Activated CD4-positive, alpha-beta T cell treated with anti-CD3 and anti-CD28 coated beads, Interleukin-2, amount 10 ng/mL, durations not matched to agents 24 days and 14 days (primary cell): ENCODE data around the gene TEN1. TPM values are rescaled to one million over a fixed set of nuclear protein-coding genes. Genes with fewer than 3 reads are reported as not detected.

Experiments used
- DNase-seq: peaks from one replicate; pipeline ENCODE4 v3.0.0; 2022
- H3K27ac Mint-ChIP-seq: one replicate; pipeline ENCODE4 v1.8.0; 2022; ENCODE audit warnings: mild to moderate bottlenecking, mixed read lengths
- H3K27me3 Mint-ChIP-seq: one replicate; pipeline ENCODE4 v1.8.0; 2022; ENCODE audit warnings: mixed read lengths
- H3K36me3 Mint-ChIP-seq: one replicate; pipeline ENCODE4 v1.8.0; 2022; ENCODE audit warnings: low read depth, mild to moderate bottlenecking, mixed read lengths
- H3K4me1 Mint-ChIP-seq: one replicate; pipeline ENCODE4 v1.8.0; 2021; ENCODE audit warnings: mixed read lengths
- H3K4me3 Mint-ChIP-seq: one replicate; pipeline ENCODE4 v1.8.0; 2022; ENCODE audit warnings: mild to moderate bottlenecking, moderate library complexity, mixed read lengths
- H3K9me3 Mint-ChIP-seq: one replicate; pipeline ENCODE4 v1.8.0; 2021; ENCODE audit warnings: mixed read lengths
- intact Hi-C: fragments of 100-400 bp; cut with micrococcal nuclease; formaldehyde crosslinking; loops from one replicate; pipeline ENCODE4 v1.15.1; 2023
- total RNA-seq: library from RNA; stranded (reverse); gene quantifications from 2 replicates; pipeline ENCODE4 v1.2.3, GENCODE V29; 2022

Gene TEN1
- total RNA-seq, 1 donor from 2014 or later = 9.7 TPM

GRCh38 chr17:75987041-75987440 lies 8.0 kb downstream of the TEN1 start:
- intact Hi-C loops = no loop called here
- no peaks in the 10 kb centered on the region for H3K27me3 Mint-ChIP-seq
- H3K36me3 Mint-ChIP-seq = peaks cover 4% of the 10 kb centered on the region
- no peak overlapping the region for H3K4me3 Mint-ChIP-seq
- DNase-seq = no peak
- H3K9me3 Mint-ChIP-seq = no peaks in the 10 kb centered on the region
- H3K4me1 Mint-ChIP-seq = peaks cover 1% of the 10 kb centered on the region
- H3K27ac Mint-ChIP-seq = no peak overlapping the region

- Mint-ChIP-seq H3K4me3 (no peak overlapping the region), H3K27me3 (no peaks in the 10 kb centered on the region), H3K27ac (no peak overlapping the region), H3K4me1 (peaks cover 5% of the 10 kb centered on the region), H3K36me3 (peaks cover 8% of the 10 kb centered on the region), H3K9me3 (no peaks in the 10 kb centered on the region)
- intact Hi-C loops = no loop called here
- no peak for DNase-seq
These were observed 12.4 kb downstream of the TEN1 start for GRCh38 chr17:75991396-75991795.

- no peaks in the 10 kb centered on the region for H3K27me3 Mint-ChIP-seq
- no peaks in the 10 kb centered on the region for H3K9me3 Mint-ChIP-seq
- H3K4me1 Mint-ChIP-seq = peaks cover 19% of the 10 kb centered on the region
- H3K27ac Mint-ChIP-seq = no peak overlapping the region
- H3K4me3 Mint-ChIP-seq = no peak overlapping the region
- DNase-seq = no peak
- intact Hi-C loops = no loop called here
- H3K36me3 Mint-ChIP-seq = peaks cover 8% of the 10 kb centered on the region
These were observed 15.8 kb downstream of the TEN1 start for GRCh38 chr17:75994802-75995370.

- H3K9me3 Mint-ChIP-seq = no peaks in the 10 kb centered on the region
- H3K27me3 Mint-ChIP-seq = no peaks in the 10 kb centered on the region
- H3K27ac Mint-ChIP-seq = peak overlapping the region; percentile 71
- no peak overlapping the region for H3K4me3 Mint-ChIP-seq
- no peak for DNase-seq
- peaks cover 19% of the 10 kb centered on the region for H3K4me1 Mint-ChIP-seq
- intact Hi-C loops = no loop called here
- peaks cover 8% of the 10 kb centered on the region for H3K36me3 Mint-ChIP-seq
These were observed 16.4 kb downstream of the TEN1 start for GRCh38 chr17:75995385-75995925.

GRCh38 chr17:75996665-75997590 lies 17.9 kb downstream of the TEN1 start:
- intact Hi-C loops = loop anchor here (2.0 kb wide), 1 partner anchor 18 kb away; the partner anchor contains the start of genes ACOX1 and TEN1
- peaks cover 19% of the 10 kb centered on the region for H3K4me1 Mint-ChIP-seq
- peak overlapping the region; percentile 79 for H3K27ac Mint-ChIP-seq
- H3K27me3 Mint-ChIP-seq = no peaks in the 10 kb centered on the region
- no peaks in the 10 kb centered on the region for H3K9me3 Mint-ChIP-seq
- peak overlapping the region; percentile 65 for H3K4me3 Mint-ChIP-seq
- DNase-seq = peak; percentile 83
- H3K36me3 Mint-ChIP-seq = peaks cover 4% of the 10 kb centered on the region

GRCh38 chr17:75998327-75998795 lies 19.3 kb downstream of the TEN1 start:
- intact Hi-C loops = no loop called here
- H3K9me3 Mint-ChIP-seq = no peaks in the 10 kb centered on the region
- peaks cover 19% of the 10 kb centered on the region for H3K4me1 Mint-ChIP-seq
- H3K36me3 Mint-ChIP-seq = peaks cover 3% of the 10 kb centered on the region
- no peak overlapping the region for H3K4me3 Mint-ChIP-seq
- no peak for DNase-seq
- H3K27ac Mint-ChIP-seq = peak overlapping the region; percentile 29
- H3K27me3 Mint-ChIP-seq = no peaks in the 10 kb centered on the region

- Mint-ChIP-seq H3K27ac (no peak overlapping the region), H3K27me3 (no peaks in the 10 kb centered on the region), H3K9me3 (no peaks in the 10 kb centered on the region), H3K36me3 (peaks cover 2% of the 10 kb centered on the region), H3K4me3 (no peak overlapping the region), H3K4me1 (peaks cover 17% of the 10 kb centered on the region)
- DNase-seq = peak; percentile 92
- intact Hi-C loops = no loop called here
These were observed 21.1 kb downstream of the TEN1 start for GRCh38 chr17:76000016-76000754.

GRCh38 chr17:76000755-76001521 lies 21.9 kb downstream of the TEN1 start, which contains the start of gene CDK3:
Gene CDK3 (plus strand): TSS chr17:76000855. CDS start chr17:76001426, 571 bp downstream.
- DNase-seq = no peak
- no peak within 1 kb of the TSS for H3K4me3 Mint-ChIP-seq
- H3K9me3 Mint-ChIP-seq = no peaks in the 10 kb centered on the region
- no peaks in the 10 kb centered on the region for H3K27me3 Mint-ChIP-seq
- intact Hi-C loops = no loop called here
- peaks cover 2% of the 10 kb centered on the region for H3K36me3 Mint-ChIP-seq
- peaks cover 19% of the 10 kb centered on the region for H3K4me1 Mint-ChIP-seq
- H3K27ac Mint-ChIP-seq = no peak within 1 kb of the TSS

- Mint-ChIP-seq H3K36me3 (peaks cover 2% of the 10 kb centered on the region), H3K27ac (no peak overlapping the region), H3K27me3 (no peaks in the 10 kb centered on the region), H3K4me3 (no peak overlapping the region), H3K9me3 (no peaks in the 10 kb centered on the region), H3K4me1 (peaks cover 12% of the 10 kb centered on the region)
- intact Hi-C loops = no loop called here
- no peak for DNase-seq
These were observed 23.1 kb downstream of the TEN1 start for GRCh38 chr17:76002100-76002499.

- peaks cover 2% of the 10 kb centered on the region for H3K36me3 Mint-ChIP-seq
- peaks cover 5% of the 10 kb centered on the region for H3K4me1 Mint-ChIP-seq
- no peaks in the 10 kb centered on the region for H3K9me3 Mint-ChIP-seq
- H3K4me3 Mint-ChIP-seq = no peak overlapping the region
- no peak overlapping the region for H3K27ac Mint-ChIP-seq
- intact Hi-C loops = no loop called here
- H3K27me3 Mint-ChIP-seq = no peaks in the 10 kb centered on the region
- no peak for DNase-seq
These were observed 24.9 kb downstream of the TEN1 start for GRCh38 chr17:76003915-76004314.

- no peaks in the 10 kb centered on the region for H3K27me3 Mint-ChIP-seq
- no peak overlapping the region for H3K4me3 Mint-ChIP-seq
- DNase-seq = no peak
- H3K36me3 Mint-ChIP-seq = peaks cover 2% of the 10 kb centered on the region
- H3K27ac Mint-ChIP-seq = no peak overlapping the region
- H3K9me3 Mint-ChIP-seq = no peaks in the 10 kb centered on the region
- peaks cover 5% of the 10 kb centered on the region for H3K4me1 Mint-ChIP-seq
- intact Hi-C loops = loop anchor here (1.0 kb wide), 1 partner anchor 100 kb away; no protein-coding TSS in a partner anchor
These were observed 25.8 kb downstream of the TEN1 start for GRCh38 chr17:76004750-76005262.

GRCh38 chr17:76005263-76006149 lies 26.5 kb downstream of the TEN1 start:
- H3K4me3 Mint-ChIP-seq = no peak overlapping the region
- no peaks in the 10 kb centered on the region for H3K9me3 Mint-ChIP-seq
- peak; percentile 96 for DNase-seq
- intact Hi-C loops = loop anchor here (1.0 kb wide), 1 partner anchor 100 kb away; no protein-coding TSS in a partner anchor
- peak overlapping the region; percentile 34 for H3K27ac Mint-ChIP-seq
- peaks cover 2% of the 10 kb centered on the region for H3K36me3 Mint-ChIP-seq
- H3K27me3 Mint-ChIP-seq = no peaks in the 10 kb centered on the region
- H3K4me1 Mint-ChIP-seq = peaks cover 5% of the 10 kb centered on the region
